HepG2 (cell line): ENCODE measurements around the gene EEF1A1. TPM values are rescaled to one million over a fixed set of nuclear protein-coding genes. Genes with fewer than 3 reads are reported as not detected.

Source experiments
- ATAC-seq: fragments of 200-7000 bp; cut with Tn5 transposase; 3 replicates; pipeline ENCODE4 v1.9.1; 2020; ENCODE audit warnings: mild to moderate bottlenecking, moderate library complexity
- BruUV-seq: library from RNA; stranded (reverse); fragments of 400-500 nt; replicated peaks from 2 replicates; lab custom pipeline; 2021; lab: Mats Ljungman, UMichigan
- CTCF ChIA-PET: fragments of 300-600 bp; formaldehyde crosslinking; extraction: SDS; loops from one replicate; lab custom pipeline; 2021; ENCODE audit warnings: low total read pairs, inconsistent platforms, low intra/inter-chr PET ratio; lab: Yijun Ruan, JAX
- POLR2A ChIA-PET: fragments of 350-600 bp; sonication (Branson Sonifier 250); formaldehyde crosslinking; loops from one replicate; lab custom pipeline; 2020; ENCODE audit warnings: antibody characterized with exemption, inconsistent platforms; lab: Yijun Ruan, JAX
- DNase-seq: peaks from one replicate; pipeline ENCODE4 v3.0.0-alpha.2; 2015; ENCODE audit warnings: low spot score
- FAIRE-seq: peaks from 3 replicates; lab custom pipeline; 2011; peaks lifted over from hg19 to GRCh38; lab: Jason Lieb, UNC
- H2AFZ ChIP-seq: one replicate; pipeline ENCODE4 v1.6.1; 2011; ENCODE audit warnings: low read length, inconsistent platforms
- H3K27ac ChIP-seq: fragments of 300-600 bp; 3 replicates; pipeline ENCODE4 v1.8.0; 2011; ENCODE audit warnings: mixed run types, mild to moderate bottlenecking, mixed read lengths, low read length, inconsistent platforms; ENCODE audit not compliant: insufficient read depth; ENCODE audit errors: extremely low read length
- H3K27me3 ChIP-seq, 2 experiments: fragments of 200-600 bp in 1 of 2; 2 replicates in 1 of 2; 3 replicates in 1 of 2; pipeline versions ENCODE4 v1.6.0 to v1.8.0; 2011; ENCODE audit warnings: low read length in 2 of 2, mild to moderate bottlenecking in 2 of 2, moderate library complexity in 2 of 2, inconsistent platforms in 1 of 2; ENCODE audit not compliant: insufficient read depth in 2 of 2, control insufficient read depth in 1 of 2
- H3K36me3 ChIP-seq, 2 experiments: fragments of 200-600 bp in 1 of 2; replicated peaks in 1 of 2; 2 replicates in 1 of 2; 3 replicates in 1 of 2; pipeline versions ENCODE4 v1.5.1 to v1.8.0; 2011; ENCODE audit warnings: low read length in 2 of 2, inconsistent platforms in 1 of 2; ENCODE audit not compliant: insufficient read depth in 2 of 2, control insufficient read depth in 1 of 2
- H3K4me1 ChIP-seq: 2 replicates; pipeline ENCODE4 v1.5.1; 2012; ENCODE audit warnings: low read length, inconsistent platforms; ENCODE audit not compliant: insufficient read depth
- H3K4me2 ChIP-seq: 2 replicates; pipeline ENCODE4 v1.6.0; 2011; ENCODE audit warnings: low read depth, low read length, inconsistent platforms
- H3K4me3 ChIP-seq, 3 experiments: fragments of 200-600 bp in 1 of 3; sonication (generic), shearing (Covaris generic) in 1 of 3; replicated peaks in 1 of 3; 2 replicates each; pipeline ENCODE4 v1.5.1; 2011 to 2016; ENCODE audit warnings: low read length in 3 of 3, inconsistent platforms in 2 of 3, low read depth in 2 of 3, mild to moderate bottlenecking in 2 of 3, control low read depth in 1 of 3, mixed read lengths in 1 of 3; ENCODE audit not compliant: insufficient read depth in 1 of 3
- H3K79me2 ChIP-seq: one replicate; pipeline ENCODE4 v1.6.1; 2011; ENCODE audit warnings: low read length, inconsistent platforms; ENCODE audit not compliant: insufficient read depth
- H3K9ac ChIP-seq: 2 replicates; pipeline ENCODE4 v1.6.0; 2011; ENCODE audit warnings: mild to moderate bottlenecking, low read depth, low read length, inconsistent platforms; ENCODE audit not compliant: insufficient read depth
- H3K9me3 ChIP-seq: 2 replicates; pipeline ENCODE4 v1.5.1; 2012; ENCODE audit warnings: mild to moderate bottlenecking, low read length
- H4K20me1 ChIP-seq: 2 replicates; pipeline ENCODE4 v1.6.0; 2011; ENCODE audit warnings: inconsistent platforms, mild to moderate bottlenecking, low read length, moderate library complexity; ENCODE audit not compliant: insufficient read depth
- AHR ChIP-seq: IDR thresholded peaks from 2 replicates; pipeline ENCODE4 v1.6.1; 2018; ENCODE audit warnings: missing genetic modification reagents, missing compliant biosample characterization
- ATRX ChIP-seq: sonication (generic); formaldehyde crosslinking; IDR thresholded peaks from 2 replicates; pipeline ENCODE4 v1.4.0; 2020; ENCODE audit warnings: missing genetic modification reagents, borderline replicate concordance
- CBX2 ChIP-seq, 2 experiments: fragments of 200-600 bp in 1 of 2; sonication (generic); formaldehyde crosslinking in 1 of 2; IDR thresholded peaks; 2 replicates each; pipeline versions ENCODE4 v1.7.0 to v1.8.1; 2018 to 2022; ENCODE audit warnings: low read depth in 2 of 2, low read length in 1 of 2, mild to moderate bottlenecking in 1 of 2, missing genetic modification reagents in 1 of 2
- ESRRA ChIP-seq: sonication (generic); formaldehyde crosslinking; IDR thresholded peaks from 2 replicates; pipeline ENCODE4 v1.5.1; 2020; ENCODE audit warnings: mild to moderate bottlenecking, low read depth, missing genetic modification reagents
- HIVEP1 ChIP-seq: sonication (generic); formaldehyde crosslinking; IDR thresholded peaks from 2 replicates; pipeline ENCODE4 v1.4.0; 2020; ENCODE audit warnings: mild to moderate bottlenecking, missing genetic modification reagents
- MLLT10 ChIP-seq: sonication (generic); formaldehyde crosslinking; IDR thresholded peaks from 2 replicates; pipeline ENCODE4 v1.4.0; 2020; ENCODE audit warnings: missing genetic modification reagents
- MXD4 ChIP-seq: IDR thresholded peaks from 2 replicates; pipeline ENCODE4 v1.6.1; 2016; ENCODE audit warnings: mild to moderate bottlenecking, missing biosample characterization, missing genetic modification reagents
- PLRG1 ChIP-seq: fragments of 450-650 bp; conservative IDR thresholded peaks from 2 replicates; pipeline ENCODE4 v1.6.1; 2016
- RNF2 ChIP-seq: fragments of 450-650 bp; conservative IDR thresholded peaks from 2 replicates; pipeline ENCODE4 v1.6.1; 2016; ENCODE audit warnings: low read depth
- ZNF703 ChIP-seq: sonication (generic); formaldehyde crosslinking; IDR thresholded peaks from 2 replicates; pipeline ENCODE4 v1.5.1; 2020; ENCODE audit warnings: missing genetic modification reagents, mild to moderate bottlenecking, moderate library complexity, borderline replicate concordance
- WGBS: methylation state at CpG from one replicate; pipeline ENCODE4 v1.1.6; 2017; ENCODE audit warnings: low lambda C conversion rate; 5-methylcytosine and 5-hydroxymethylcytosine counted together
- in situ Hi-C: cut with HindIII; loops from 2 replicates; pipeline ENCODE4 v1.10.0; 2017; ENCODE audit warnings: low pct_unique_long_range_greater_than_20kb; ENCODE audit not compliant: extremely low pct_ligation_motif_present
- intact Hi-C: fragments of 100-400 bp; cut with micrococcal nuclease; formaldehyde crosslinking; loops from one replicate; pipeline ENCODE4 v1.10.0; 2022; ENCODE audit not compliant: unreplicated experiment
- polyA plus RNA-seq, 8 experiments: library from polyadenylated mRNA; depleted of rRNA in 3 of 8; stranded (reverse) in 7 of 8; unstranded in 1 of 8; fragments of >200 nt; fragmentation: Illumina TruSeq in 4 of 8; extraction: Trizol in 4 of 8; gene quantifications; 2 replicates each; pipeline versions ENCODE4 v1.2.1 to v1.2.3, GENCODE V29; 2011 to 2016; ENCODE audit warnings: low read depth in 4 of 8, missing spikeins in 1 of 8, mixed read lengths in 1 of 8; ENCODE audit not compliant: insufficient read depth in 1 of 8
- total RNA-seq, 5 experiments: library from RNA; depleted of rRNA; stranded (reverse); fragments of >200 nt; fragmentation: Illumina TruSeq; extraction: Trizol; gene quantifications; 2 replicates each; pipeline ENCODE4 v1.2.3, GENCODE V29; 2016; ENCODE audit warnings: low read depth in 1 of 5
- TF ChIP-seq, protein P1 (sequence below): sonication (generic); formaldehyde crosslinking; IDR thresholded peaks from 2 replicates; pipeline ENCODE4 v1.8.1; 2023; ENCODE audit warnings: mild to moderate bottlenecking, moderate library complexity, missing genetic modification reagents

Gene EEF1A1
- total and polyA plus RNA-seq, 2 of the 13 experiments (the other 11 are each of a cell fraction or from before 2014, with no cell fraction given), result 13,726 to 17,172 TPM

DNA sequence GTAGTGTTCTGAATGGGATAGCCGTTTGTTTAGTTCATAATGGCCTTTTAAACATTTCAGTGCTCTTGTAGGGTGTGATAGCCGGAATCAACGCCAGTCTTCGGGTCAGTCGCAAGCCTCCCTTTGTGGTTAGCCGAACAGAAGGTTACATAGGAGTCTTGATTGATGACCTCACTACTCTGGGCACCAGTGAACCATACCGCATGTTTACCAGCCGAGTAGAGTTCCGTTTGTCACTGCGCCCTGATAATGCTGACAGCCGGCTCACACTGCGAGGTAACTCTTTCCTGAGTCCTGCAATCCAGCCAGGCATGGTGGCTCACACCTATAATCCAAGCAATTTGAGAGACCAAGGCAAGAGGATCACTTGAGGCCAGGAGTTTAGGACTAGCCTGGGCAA is 38.9 kb downstream of the EEF1A1 start:
- CTCF ChIA-PET, result no interaction called here
- no TSS peak for BruUV-seq
- POLR2A ChIA-PET, result no interaction called here
- Histone ChIP-seq H3K4me1 (no peaks in the 10 kb centered on the region), H3K36me3 (peaks cover 22 to 68% of the 10 kb centered on the region in 2 experiments), H3K4me3 (no peak overlapping the region), H3K27ac (no peak overlapping the region), H3K9ac (no peak overlapping the region), H3K9me3 (no peaks in the 10 kb centered on the region), H3K79me2 (no peaks in the 10 kb centered on the region), H3K27me3 (no peaks in the 10 kb centered on the region), H4K20me1 (no peaks in the 10 kb centered on the region), H3K4me2 (no peak overlapping the region), H2AFZ (no peak overlapping the region)
- intact Hi-C loops, result no loop called here
- 98% methylated on average over 12 of the region's 12 CpGs for WGBS
- TF ChIP-seq MLLT10 (CRISPR knock-in tag) (no peak), PLRG1 (no peak), ESRRA (CRISPR knock-in tag) (no peak), MXD4 (CRISPR knock-in tag) (no peak), AHR (CRISPR knock-in tag) (no peak), HIVEP1 (no peak), ATRX (CRISPR knock-in tag) (no peak), CBX2 (IDR thresholded peaks at IDR 0.05; ENCODE audit: low read depth, low read length) (no peak), CBX2 (CRISPR knock-in tag; IDR thresholded peaks at IDR 0.05; ENCODE audit: low read depth) (no peak), RNF2 (no peak), ZNF703 (CRISPR knock-in tag) (no peak)
- TF ChIP-seq, protein P1, sequence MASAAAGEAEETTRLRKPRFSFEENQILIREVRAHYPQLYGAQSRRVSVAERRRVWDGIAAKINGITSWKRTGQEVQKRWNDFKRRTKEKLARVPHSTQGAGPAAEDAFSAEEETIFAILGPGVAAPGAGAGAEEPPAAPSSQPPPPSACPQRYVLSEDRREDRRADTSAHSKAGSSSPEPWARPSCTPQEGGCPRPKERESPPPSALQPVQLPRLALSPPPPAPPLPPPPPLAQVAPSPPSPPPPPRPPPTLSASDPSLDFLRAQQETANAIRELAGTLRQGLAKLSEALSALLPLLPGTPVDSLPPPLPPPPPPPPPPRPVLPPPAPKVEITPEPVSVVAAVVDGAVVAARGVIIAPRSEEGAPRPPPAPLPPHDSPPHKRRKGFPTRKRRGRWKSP, result no peak
- no peak for ATAC-seq
- no peak for DNase-seq
- in situ Hi-C loops, result no loop called here
- FAIRE-seq, result no peak
